GM18526 (cell line): ENCODE measurements around the gene OSBPL6.

Experiments
- POLR2A ChIP-seq: IDR thresholded peaks from 3 replicates; pipeline ENCODE4 v1.6.1; 2011; ENCODE audit not compliant: insufficient read length; ENCODE audit errors: extremely low read depth

Gene OSBPL6

GRCh38 chr2:178256382-178257042 is 62.2 kb downstream of the OSBPL6 start:
- no peak for TF ChIP-seq POLR2A

- no peak for TF ChIP-seq POLR2A
Measured at GRCh38 chr2:178257127-178257526, 62.8 kb downstream of the OSBPL6 start.

DNA sequence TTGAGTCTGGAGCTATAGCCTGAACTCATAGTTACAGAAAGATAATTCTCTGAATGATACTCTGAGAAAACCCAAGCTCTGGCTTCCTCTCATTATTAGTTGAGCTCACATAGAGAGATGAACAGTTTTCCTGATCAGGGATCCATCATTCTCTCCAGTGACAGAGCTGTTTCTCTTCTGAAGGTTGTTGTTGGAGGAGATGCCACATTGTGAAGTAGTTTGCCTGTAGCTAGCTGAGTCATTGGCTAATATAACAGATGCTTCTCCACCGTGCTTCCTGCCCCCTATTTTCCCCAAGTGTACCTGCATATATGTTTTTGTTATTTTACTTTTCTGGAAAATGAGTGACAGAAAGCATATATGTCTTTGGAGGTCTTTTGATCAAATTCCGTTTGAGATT is 64.6 kb downstream of the OSBPL6 start:
- no peak for TF ChIP-seq POLR2A

GRCh38 chr2:178263159-178263860 is 69.0 kb downstream of the OSBPL6 start:
- TF ChIP-seq POLR2A = no peak

DNA sequence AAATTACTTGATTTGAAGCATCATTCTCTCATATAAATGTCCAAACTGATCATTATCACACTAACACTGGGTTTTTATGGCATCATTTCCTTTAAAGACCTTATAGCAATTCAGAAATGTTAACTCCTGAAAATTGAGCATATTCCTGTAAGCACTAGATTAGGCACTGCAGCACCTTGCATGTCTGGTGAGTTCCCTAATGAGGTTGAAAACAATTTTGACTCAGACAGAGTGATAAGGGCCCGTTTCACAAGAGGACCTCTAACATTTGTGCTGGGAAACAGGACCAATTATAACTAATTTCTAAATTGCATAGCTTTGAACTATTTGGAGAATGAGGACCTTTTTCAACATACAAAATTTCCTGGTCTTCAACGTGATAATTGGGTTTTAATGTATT is 69.9 kb downstream of the OSBPL6 start:
- no peak for TF ChIP-seq POLR2A

GRCh38 chr2:178265851-178266250 is 71.5 kb downstream of the OSBPL6 start:
- no peak for TF ChIP-seq POLR2A

DNA sequence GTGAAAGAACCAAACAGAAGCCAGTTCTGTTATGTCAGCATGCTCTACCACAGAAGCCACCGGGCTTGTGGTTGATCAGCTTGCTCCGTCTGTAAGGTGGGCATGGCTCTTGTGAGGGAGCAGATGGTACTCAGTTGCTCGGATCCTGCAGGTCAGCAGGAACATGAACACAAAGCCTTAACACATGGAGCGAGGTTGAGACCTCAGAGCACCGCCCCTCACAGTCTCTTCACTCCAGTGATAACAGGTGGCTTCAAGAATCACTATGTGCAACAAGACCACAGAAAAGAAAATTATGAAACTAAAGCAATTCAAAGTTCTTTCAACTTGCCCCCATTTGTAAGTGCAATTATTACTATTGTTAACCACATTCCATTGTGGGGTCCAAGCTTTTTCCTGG is 72.1 kb downstream of the OSBPL6 start:
- no peak for TF ChIP-seq POLR2A

GRCh38 chr2:178267660-178268059 is 73.3 kb downstream of the OSBPL6 start:
- no peak for TF ChIP-seq POLR2A

GRCh38 chr2:178268435-178268834 is 74.1 kb downstream of the OSBPL6 start:
- no peak for TF ChIP-seq POLR2A

DNA sequence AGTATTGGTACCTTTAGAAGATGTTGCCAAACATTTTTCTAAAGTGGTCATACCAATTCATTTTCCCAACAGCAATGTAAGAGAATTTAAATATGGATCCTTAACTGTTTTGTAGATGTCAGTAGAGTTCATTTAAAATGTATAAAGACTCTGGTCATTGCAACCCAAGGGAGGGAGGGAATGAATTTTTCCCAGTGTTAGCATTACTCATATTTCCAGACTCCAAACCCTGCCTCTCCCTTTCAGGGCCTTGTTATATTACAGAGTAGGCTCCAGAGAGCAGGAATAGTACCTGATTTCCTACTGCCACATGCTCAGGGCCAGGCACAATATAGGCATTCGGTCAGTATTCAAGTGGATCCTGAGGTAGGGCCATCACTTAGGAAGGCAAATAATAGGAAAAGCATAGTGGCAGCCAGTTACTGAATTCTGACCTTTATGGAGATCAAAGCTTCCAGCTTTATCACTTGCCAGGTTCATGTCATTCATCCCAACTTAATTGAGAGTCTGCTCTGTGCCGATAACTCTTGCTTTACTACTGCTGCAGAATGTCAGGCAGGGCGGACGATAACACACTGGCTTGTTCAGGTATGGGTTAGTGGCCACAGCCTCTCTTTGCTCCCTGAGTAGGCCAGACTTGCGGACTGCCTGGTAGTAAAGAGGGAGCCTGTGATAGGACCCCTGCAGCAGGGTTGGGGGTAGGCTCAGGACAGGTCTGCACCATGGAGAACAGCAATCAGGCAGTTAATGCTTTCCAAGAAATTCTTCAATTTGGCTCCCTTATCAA is 75.3 kb downstream of the OSBPL6 start:
- no peak for TF ChIP-seq POLR2A

DNA sequence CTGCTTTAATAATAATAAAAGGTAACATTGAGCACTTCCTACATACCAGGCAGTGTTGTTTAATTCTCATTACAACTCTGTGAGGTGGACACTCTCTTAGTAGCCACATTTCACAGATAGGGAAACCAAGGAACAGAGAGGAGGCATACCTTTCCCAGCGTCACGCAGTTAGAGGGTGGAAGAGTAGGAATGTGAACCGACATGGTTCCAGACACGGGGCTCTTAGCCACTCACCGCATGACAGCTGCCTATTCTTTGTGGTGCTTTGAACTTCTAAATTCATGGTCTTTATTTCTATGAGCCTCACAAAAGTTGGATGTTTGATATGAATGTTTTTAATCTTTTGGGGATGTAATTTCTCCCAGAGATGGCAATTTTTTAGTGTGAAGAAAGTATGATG is 76.0 kb downstream of the OSBPL6 start:
- no peak for TF ChIP-seq POLR2A

DNA sequence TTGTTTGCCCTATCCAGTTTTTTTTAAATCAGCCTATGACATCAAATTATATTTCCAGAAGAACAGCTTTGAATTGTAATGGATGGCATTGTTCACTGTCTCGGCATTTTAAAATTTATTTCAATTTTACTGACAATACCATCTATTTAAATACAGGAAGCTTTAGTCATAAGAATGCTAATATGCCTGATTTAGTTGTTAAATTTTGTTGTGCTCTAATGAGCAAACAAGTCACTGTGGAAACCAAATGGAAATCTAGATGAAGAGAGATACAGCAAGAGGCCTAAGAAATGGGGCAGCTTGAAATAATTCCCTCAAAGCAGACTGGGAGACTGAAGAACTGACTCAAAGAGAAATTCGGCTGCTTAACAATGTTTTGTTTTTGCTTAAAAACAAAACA is 76.8 kb downstream of the OSBPL6 start:
- no peak for TF ChIP-seq POLR2A

GRCh38 chr2:178271629-178272333 is 77.5 kb downstream of the OSBPL6 start:
- no peak for TF ChIP-seq POLR2A

- no peak for TF ChIP-seq POLR2A
Measured at GRCh38 chr2:178273787-178274360, 79.6 kb downstream of the OSBPL6 start.

DNA sequence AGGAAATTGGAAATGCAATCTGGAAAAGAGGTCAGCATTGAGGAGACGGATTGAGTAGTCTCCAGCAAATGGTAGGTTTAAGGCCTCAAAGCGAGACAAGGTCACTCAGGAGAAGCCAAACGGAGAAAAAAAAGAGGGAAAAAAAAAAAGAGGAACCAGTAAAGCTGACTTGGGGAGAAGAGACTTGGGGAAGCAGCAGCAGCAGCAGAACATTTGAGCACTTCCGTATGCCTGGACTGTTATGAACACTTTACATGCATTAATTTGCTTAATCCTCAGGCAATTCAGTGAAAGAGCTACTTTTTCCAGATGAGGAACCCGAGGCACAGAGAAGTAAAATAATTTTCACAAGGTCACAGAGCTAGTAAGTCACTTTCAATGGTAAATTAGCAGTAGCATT is 81.3 kb downstream of the OSBPL6 start:
- TF ChIP-seq POLR2A = no peak
